H1 (cell line): ENCODE measurements around the gene WDR6. TPM values are rescaled to one million over a fixed set of nuclear protein-coding genes. Genes with fewer than 3 reads are reported as not detected.

ENCODE experiments used
- CTCF ChIA-PET: fragments of 300-600 bp; sonication (Branson Sonifier 250); formaldehyde crosslinking; loops from one replicate; lab custom pipeline; 2021; ENCODE audit not compliant: partially characterized antibody; lab: Charles Lee
- POLR2A ChIA-PET: fragments of 300-600 bp; sonication (Branson Sonifier 250); formaldehyde crosslinking; loops from one replicate; lab custom pipeline; 2021; ENCODE audit warnings: inconsistent platforms; ENCODE audit not compliant: partially characterized antibody; lab: Charles Lee
- DNase-seq, 2 experiments: peaks; one replicate each; pipeline versions ENCODE4 v3.0.0 to v3.0.0-alpha.2; 2010 to 2022; ENCODE audit warnings: low spot score in 2 of 2, low read depth in 1 of 2, mixed read lengths in 1 of 2
- FAIRE-seq: peaks from 2 replicates; lab custom pipeline; 2011; peaks lifted over from hg19 to GRCh38; lab: Jason Lieb, UNC
- H2AFZ ChIP-seq: 2 replicates; pipeline ENCODE4 v1.8.1; 2012; ENCODE audit warnings: low read length, inconsistent platforms
- H2AK5ac ChIP-seq: 2 replicates; pipeline ENCODE4 v1.6.1; 2013; ENCODE audit warnings: low read depth, low read length
- H2BK120ac ChIP-seq: replicated peaks from 2 replicates; pipeline ENCODE3; 2013; ENCODE audit warnings: low read depth, low read length, inconsistent platforms
- H2BK12ac ChIP-seq: 2 replicates; pipeline ENCODE4 v1.6.1; 2013; ENCODE audit warnings: low read depth, low read length
- H2BK15ac ChIP-seq: 2 replicates; pipeline ENCODE4 v1.6.1; 2013; ENCODE audit warnings: low read length
- H2BK20ac ChIP-seq: 2 replicates; pipeline ENCODE4 v1.6.1; 2013; ENCODE audit warnings: low read length
- H2BK5ac ChIP-seq: 2 replicates; pipeline ENCODE4 v1.6.1; 2013; ENCODE audit warnings: low read depth, low read length
- H3K14ac ChIP-seq: 2 replicates; pipeline ENCODE4 v1.6.1; 2013; ENCODE audit warnings: inconsistent platforms; ENCODE audit not compliant: insufficient read length
- H3K18ac ChIP-seq: 2 replicates; pipeline ENCODE4 v1.6.1; 2013; ENCODE audit warnings: low read length; ENCODE audit errors: extremely low read depth
- H3K23ac ChIP-seq: 2 replicates; pipeline ENCODE4 v1.6.1; 2013; ENCODE audit warnings: inconsistent platforms; ENCODE audit not compliant: insufficient read length
- H3K23me2 ChIP-seq: 2 replicates; pipeline ENCODE4 v1.6.1; 2013; ENCODE audit warnings: low read depth, low read length
- H3K27ac ChIP-seq: 2 replicates; pipeline ENCODE4 v1.6.1; 2011; ENCODE audit warnings: low read depth, low read length, inconsistent platforms
- H3K27me3 ChIP-seq, 4 experiments: replicated peaks in 1 of 4; 1 replicate in 1 of 4; 2 replicates in 3 of 4; pipeline versions ENCODE4 v1.6.1 to v1.8.1; 2011 to 2013; ENCODE audit warnings: low read length in 3 of 4, mild to moderate bottlenecking in 3 of 4, inconsistent platforms in 2 of 4, mixed read lengths in 2 of 4, moderate library complexity in 1 of 4; ENCODE audit not compliant: control insufficient read depth in 3 of 4, insufficient read depth in 3 of 4; ENCODE audit errors: extremely low read depth in 1 of 4
- H3K36me3 ChIP-seq, 4 experiments: 2 replicates each; pipeline versions ENCODE4 v1.6.1 to v1.8.1; 2011 to 2013; ENCODE audit warnings: mild to moderate bottlenecking in 4 of 4, low read length in 3 of 4, moderate library complexity in 2 of 4, control low read depth in 1 of 4, inconsistent platforms in 1 of 4; ENCODE audit not compliant: insufficient read depth in 4 of 4, control insufficient read depth in 2 of 4
- H3K4ac ChIP-seq: replicated peaks from 2 replicates; pipeline ENCODE3; 2013; ENCODE audit warnings: low read length, low read depth, mixed read lengths, inconsistent platforms; ENCODE audit not compliant: insufficient read length
- H3K4me1 ChIP-seq, 4 experiments: replicated peaks in 1 of 4; 1 replicate in 1 of 4; 2 replicates in 3 of 4; pipeline versions ENCODE4 v1.6.1 to v1.8.1; 2011 to 2013; ENCODE audit warnings: low read length in 3 of 4, inconsistent platforms in 2 of 4, mixed read lengths in 1 of 4; ENCODE audit not compliant: insufficient read depth in 4 of 4, control insufficient read depth in 3 of 4
- H3K4me2 ChIP-seq, 2 experiments: 2 replicates each; pipeline versions ENCODE4 v1.6.1 to v1.8.1; 2011 to 2013; ENCODE audit warnings: low read depth in 2 of 2, low read length in 2 of 2, control low read depth in 1 of 2, inconsistent platforms in 1 of 2, mild to moderate bottlenecking in 1 of 2; ENCODE audit not compliant: insufficient read depth in 1 of 2
- H3K4me3 ChIP-seq, 4 experiments: fragments of 200-600, 300-600 bp in 1 of 4; sonication (generic), shearing (Covaris generic), sonication (Bioruptor Twin) in 1 of 4; 2 replicates each; pipeline versions ENCODE4 v1.5.1 to v1.8.1; 2011 to 2016; ENCODE audit warnings: low read length in 4 of 4, low read depth in 3 of 4, control low read depth in 2 of 4, inconsistent platforms in 2 of 4, mild to moderate bottlenecking in 2 of 4, mixed read lengths in 1 of 4, moderate library complexity in 1 of 4; ENCODE audit not compliant: insufficient read depth in 2 of 4; ENCODE audit errors: extremely low read depth in 1 of 4
- H3K56ac ChIP-seq: replicated peaks from 2 replicates; pipeline ENCODE3; 2013; ENCODE audit warnings: low read depth, mild to moderate bottlenecking, mixed read lengths, low read length, inconsistent platforms; ENCODE audit not compliant: insufficient read length
- H3K79me1 ChIP-seq: 2 replicates; pipeline ENCODE4 v1.6.1; 2013; ENCODE audit warnings: low read depth, low read length, control low read depth
- H3K79me2 ChIP-seq, 2 experiments: 2 replicates each; pipeline versions ENCODE4 v1.6.1 to v1.8.1; 2012 to 2013; ENCODE audit warnings: low read length in 2 of 2, mild to moderate bottlenecking in 2 of 2, inconsistent platforms in 1 of 2; ENCODE audit not compliant: insufficient read depth in 2 of 2, control insufficient read depth in 1 of 2
- H3K9ac ChIP-seq, 4 experiments: replicated peaks in 1 of 4; 1 replicate in 1 of 4; 2 replicates in 3 of 4; pipeline versions ENCODE4 v1.6.1 to v1.8.1; 2011 to 2013; ENCODE audit warnings: low read depth in 3 of 4, low read length in 3 of 4, control low read depth in 2 of 4, mild to moderate bottlenecking in 2 of 4, moderate library complexity in 2 of 4, inconsistent platforms in 1 of 4; ENCODE audit errors: extremely low read depth in 1 of 4
- H3K9me3 ChIP-seq, 2 experiments: 2 replicates each; pipeline versions ENCODE4 v1.6.1 to v1.8.1; 2012 to 2013; ENCODE audit warnings: mild to moderate bottlenecking in 2 of 2, moderate library complexity in 2 of 2, control low read depth in 1 of 2, inconsistent platforms in 1 of 2, low read depth in 1 of 2, low read length in 1 of 2, mixed read lengths in 1 of 2; ENCODE audit not compliant: insufficient read depth in 2 of 2
- H4K20me1 ChIP-seq, 2 experiments: replicated peaks in 1 of 2; 2 replicates each; pipeline versions ENCODE3 to v1.8.1; 2011 to 2013; ENCODE audit warnings: inconsistent platforms in 2 of 2, low read length in 2 of 2, mild to moderate bottlenecking in 1 of 2; ENCODE audit not compliant: insufficient read depth in 2 of 2, control insufficient read depth in 1 of 2
- H4K5ac ChIP-seq: 2 replicates; pipeline ENCODE4 v1.6.1; 2013; ENCODE audit warnings: low read length, low read depth, mixed read lengths, inconsistent platforms; ENCODE audit not compliant: insufficient read length
- H4K8ac ChIP-seq: 2 replicates; pipeline ENCODE4 v1.8.0; 2013; ENCODE audit warnings: mild to moderate bottlenecking, moderate library complexity, low read length, inconsistent platforms; ENCODE audit not compliant: insufficient read depth; ENCODE audit errors: extremely low read depth
- H4K91ac ChIP-seq: replicated peaks from 2 replicates; pipeline ENCODE3; 2013; ENCODE audit warnings: low read length, mixed read lengths, inconsistent platforms; ENCODE audit not compliant: insufficient read length
- MAX ChIP-seq: IDR thresholded peaks from 2 replicates; pipeline ENCODE4 v1.6.1; 2012; ENCODE audit warnings: inconsistent platforms
- POLR2AphosphoS5 ChIP-seq: IDR thresholded peaks from 2 replicates; pipeline ENCODE4 v1.6.1; 2011; ENCODE audit warnings: low read depth, low read length
- SAP30 ChIP-seq: fragments of 300-600 bp; sonication (generic); IDR thresholded peaks from 2 replicates; pipeline ENCODE4 v1.7.1; 2012; ENCODE audit warnings: low read length, moderate library complexity, mild to moderate bottlenecking, inconsistent platforms; ENCODE audit not compliant: insufficient read depth, insufficient replicate concordance
- TAF1 ChIP-seq: IDR thresholded peaks from 2 replicates; pipeline ENCODE4 v1.6.1; 2011; ENCODE audit warnings: mild to moderate bottlenecking, low read depth, low read length
- TAF7 ChIP-seq: optimal IDR thresholded peaks from 2 replicates; pipeline ENCODE3; 2011; ENCODE audit warnings: low read depth, mild to moderate bottlenecking, inconsistent platforms, low read length, moderate library complexity, borderline replicate concordance
- TBP ChIP-seq: IDR thresholded peaks from 2 replicates; pipeline ENCODE4 v1.6.1; 2011; ENCODE audit warnings: low read depth, low read length, improper control_type of control experiment
- YY1 ChIP-seq: IDR thresholded peaks from 2 replicates; pipeline ENCODE4 v1.6.1; 2011; ENCODE audit warnings: low read depth, mild to moderate bottlenecking, low read length
- WGBS, 2 experiments: shearing (Covaris generic) in 1 of 2; methylation state at CpG; one replicate each; pipeline versions ENCODE4 v1.1.6 to v1.1.7; 2013 to 2015; ENCODE audit warnings: low lambda C conversion rate in 2 of 2, mixed read lengths in 2 of 2, inconsistent platforms in 1 of 2, low coverage in 1 of 2, missing lambda C conversion rate in 1 of 2; ENCODE audit not compliant: insufficient replicate concordance in 2 of 2, insufficient coverage in 1 of 2, insufficient read length in 1 of 2; ENCODE audit errors: extremely low coverage in 1 of 2, missing lambda C conversion rate in 1 of 2; 5-methylcytosine and 5-hydroxymethylcytosine counted together
- polyA plus RNA-seq, 7 experiments: library from polyadenylated mRNA; depleted of rRNA in 3 of 7; stranded (reverse) in 5 of 7; unstranded in 2 of 7; fragments of >200 nt in 5 of 7; fragments of 200-250 nt in 2 of 7; gene quantifications; 1 replicate in 5 of 7; 2 replicates in 1 of 7; 4 replicates in 1 of 7; pipeline versions ENCODE4 v1.2.1 to v1.2.3, GENCODE V29; 2011 to 2013; ENCODE audit warnings: missing spikeins in 2 of 7, mixed read lengths in 2 of 7
- total RNA-seq: library from RNA; stranded (reverse); fragmentation: NEBNext Ultra II Directional; extraction: Animal tissue kit (Norgen Biotek cat#: 25700); gene quantifications from 2 replicates; pipeline ENCODE4 v1.2.1, GENCODE V29; 2021
- TF ChIP-seq, protein P1 (sequence below): IDR thresholded peaks from 2 replicates; pipeline ENCODE4 v1.6.1; 2012; ENCODE audit warnings: low read length, inconsistent platforms

The WDR6 gene
- total and polyA plus RNA-seq, 2 of the 8 experiments (the other 6 are each of a cell fraction or from before 2014, with no cell fraction given): 180 to 257 TPM

DNA sequence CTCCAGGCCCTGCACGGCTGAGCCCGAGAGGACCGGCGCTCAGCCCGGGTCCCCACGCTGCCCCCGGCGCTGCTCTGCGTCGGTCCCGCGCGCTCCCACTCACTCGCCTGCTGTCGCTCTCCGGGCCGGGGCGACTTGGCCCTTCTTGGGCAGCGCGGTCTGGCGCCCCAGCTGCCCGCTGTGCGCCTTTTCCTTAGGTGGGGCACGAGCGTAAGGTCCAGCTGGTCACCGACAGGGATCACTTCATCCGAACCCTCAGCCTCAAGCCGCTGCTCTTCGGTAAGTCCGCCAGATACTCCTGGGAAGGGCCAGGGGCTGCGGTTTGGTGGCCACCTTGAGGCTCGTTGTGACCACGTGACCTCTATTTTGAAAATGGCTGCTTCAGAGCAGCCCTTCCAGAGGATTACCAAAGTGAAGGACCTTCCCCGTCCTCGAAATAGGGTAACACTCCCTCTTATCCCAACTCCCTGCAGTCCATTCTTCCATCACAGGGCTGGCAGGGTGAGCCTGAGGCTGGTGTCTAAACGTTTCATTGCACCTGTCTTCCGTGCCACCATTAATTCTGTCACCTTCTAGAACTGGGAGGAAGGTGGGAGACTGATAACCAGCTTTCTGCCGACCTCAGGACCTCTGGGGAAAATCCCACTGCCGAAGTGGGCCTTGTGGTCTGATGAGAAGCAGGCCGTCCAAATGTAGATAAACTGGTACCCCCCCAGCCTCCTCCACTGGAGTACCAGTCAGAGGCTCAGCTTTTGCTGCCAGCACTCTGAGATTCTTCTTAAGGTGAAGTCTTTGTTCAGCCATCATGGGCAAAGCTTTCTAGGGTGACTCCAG lies 16.3 kb upstream of the WDR6 start:
- H2AFZ ChIP-seq: peak overlapping the region; percentile 36; the same call in 1 of the 2 replicates
- ChIA-PET CTCF (interaction anchor here (0.8 to 19.9 kb wide), 5 partner anchors 10 to 591 kb away, joined by 3 to 467 read pairs (median 4); partner anchors contain the start of genes DALRD3, NDUFAF3 and WDR6), POLR2A (interaction anchor here (0.6 to 38.8 kb wide), 9 partner anchors 8 to 329 kb away, joined by 3 to 1518 read pairs (median 4); partner anchors contain the start of genes CELSR3, DALRD3, IMPDH2 and NDUFAF3)
- peak overlapping the region; percentile 85 for H4K8ac ChIP-seq
- 11% methylated on average over 31 of the region's 40 CpGs; no CpG with 5 or more reads in 1 of the 2 experiments for WGBS, 2 experiments
- peaks cover 7 to 17% (median 10%) of the 10 kb centered on the region in 4 experiments; a peak in 5 of 7 replicates for H3K4me1 ChIP-seq
- H4K5ac ChIP-seq: peak overlapping the region; percentile 97
- peaks cover 3% of the 10 kb centered on the region in 2 experiments for H4K20me1 ChIP-seq
- H3K4me3 ChIP-seq: peak overlapping the region; percentile 66 to 83 (median 76)
- H3K79me1 ChIP-seq: no peaks in the 10 kb centered on the region; the same call in 1 of the 2 replicates
- no peaks in the 10 kb centered on the region for H3K9me3 ChIP-seq
- no peak overlapping the region; the same call in 1 of the 2 replicates for H2AK5ac ChIP-seq
- H2BK5ac ChIP-seq: peak overlapping the region; percentile 87; the same call in 1 of the 2 replicates
- H3K79me2 ChIP-seq: peaks cover 0 to 21% of the 10 kb centered on the region in 2 experiments; a peak in 2 of 4 replicates
- H3K18ac ChIP-seq: peak overlapping the region; percentile 93
- H3K27me3 ChIP-seq: no peaks in the 10 kb centered on the region
- H3K9ac ChIP-seq: peak overlapping the region; percentile 52 to 89 (median 84)
- H3K56ac ChIP-seq: peak overlapping the region; percentile 77
- no peak overlapping the region for H2BK20ac ChIP-seq
- H2BK15ac ChIP-seq: no peak overlapping the region
- H3K23ac ChIP-seq: no peak overlapping the region
- H3K23me2 ChIP-seq: peaks cover 20% of the 10 kb centered on the region
- H4K91ac ChIP-seq: peak overlapping the region; percentile 92
- peaks cover 0 to 3% (median under 1%) of the 10 kb centered on the region in 4 experiments; a peak in 2 of 8 replicates for H3K36me3 ChIP-seq
- FAIRE-seq (no peak), DNase-seq (peak in 1 of 2 experiments; percentile 72)
- H3K14ac ChIP-seq: no peak overlapping the region
- H2BK120ac ChIP-seq: peak overlapping the region; percentile 62
- peak overlapping the region; percentile 94 for H3K4ac ChIP-seq
- peak overlapping the region; percentile 46; the same call in 1 of the 2 replicates for H2BK12ac ChIP-seq
- H3K27ac ChIP-seq: peak overlapping the region; percentile 87
- peak overlapping the region; percentile 84 to 94 for H3K4me2 ChIP-seq
- TF ChIP-seq TAF1: peak; percentile 60; the same call in 1 of the 2 replicates
- TF ChIP-seq, protein P1, sequence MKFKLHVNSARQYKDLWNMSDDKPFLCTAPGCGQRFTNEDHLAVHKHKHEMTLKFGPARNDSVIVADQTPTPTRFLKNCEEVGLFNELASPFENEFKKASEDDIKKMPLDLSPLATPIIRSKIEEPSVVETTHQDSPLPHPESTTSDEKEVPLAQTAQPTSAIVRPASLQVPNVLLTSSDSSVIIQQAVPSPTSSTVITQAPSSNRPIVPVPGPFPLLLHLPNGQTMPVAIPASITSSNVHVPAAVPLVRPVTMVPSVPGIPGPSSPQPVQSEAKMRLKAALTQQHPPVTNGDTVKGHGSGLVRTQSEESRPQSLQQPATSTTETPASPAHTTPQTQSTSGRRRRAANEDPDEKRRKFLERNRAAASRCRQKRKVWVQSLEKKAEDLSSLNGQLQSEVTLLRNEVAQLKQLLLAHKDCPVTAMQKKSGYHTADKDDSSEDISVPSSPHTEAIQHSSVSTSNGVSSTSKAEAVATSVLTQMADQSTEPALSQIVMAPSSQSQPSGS: 0 out of 2 replicates have a peak, but pooled peaks have one; percentile 32
- peak; percentile 38 for TF ChIP-seq SAP30
- TF ChIP-seq MAX: peak; percentile 81
- peak; percentile 44 for TF ChIP-seq TAF7
- TF ChIP-seq YY1: peak; percentile 92
- TF ChIP-seq POLR2AphosphoS5: peak; percentile 35; the same call in 1 of the 2 replicates
- 0 out of 2 replicates have a peak, but pooled peaks have one; percentile 18 for TF ChIP-seq TBP
